ENCODE measurements around the gene ANKRD1.

ANKRD1 gene

GRCh38 chr10:90947030-90947960 lies 26.4 kb upstream of the ANKRD1 start:
- ATAC-seq = no peak; the same call in 2 of the 3 replicates
- TF ChIP-seq RARB (CRISPR knock-in tag; IDR thresholded peaks at IDR 0.05) = no peak
- no peak for TF ChIP-seq ZNF70 (CRISPR knock-in tag; IDR thresholded peaks at IDR 0.05)
- TF ChIP-seq PATZ1 (CRISPR knock-in tag; IDR thresholded peaks at IDR 0.05; ENCODE audit: borderline replicate concordance) = no peak

DNA sequence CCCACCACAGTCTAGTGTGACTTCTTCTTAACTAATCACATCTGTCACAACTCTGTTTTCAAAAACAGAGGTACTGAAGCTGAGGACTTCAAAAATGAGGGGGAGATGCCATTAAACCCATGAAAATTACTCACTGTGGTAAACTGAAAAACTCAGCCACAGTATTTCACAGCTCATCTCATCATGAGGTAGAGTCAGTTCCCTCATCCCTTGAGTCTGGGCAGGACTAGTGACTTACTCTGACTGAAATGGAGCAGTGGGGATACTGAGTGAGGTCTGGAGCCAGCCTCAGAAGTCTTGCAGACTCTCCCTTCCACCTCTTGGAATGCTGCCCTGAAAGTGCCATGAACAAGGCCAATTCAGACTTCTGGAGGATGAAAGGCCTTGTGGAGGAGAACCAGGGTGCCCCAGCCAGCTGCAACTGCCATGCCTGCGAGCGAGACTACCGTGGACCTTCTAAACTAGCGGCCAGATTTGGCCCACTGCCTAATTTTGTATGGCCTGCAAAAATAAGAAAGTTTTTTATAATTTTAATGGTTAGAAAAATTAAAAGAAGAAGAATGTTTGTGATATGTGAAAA lies 24.7 kb upstream of the ANKRD1 start:
- peak; percentile 40; the same call in 2 of the 3 replicates for ATAC-seq
- TF ChIP-seq ZNF8 (CRISPR knock-in tag; IDR thresholded peaks at IDR 0.05) (no peak), ZNF565 (CRISPR knock-in tag; conservative IDR thresholded peaks at IDR 0.05; ENCODE audit: low read depth) (no peak), ZC3H10 (CRISPR knock-in tag; IDR thresholded peaks at IDR 0.05) (no peak), CSDC2 (CRISPR knock-in tag; IDR thresholded peaks at IDR 0.05) (no peak), SNAI2 (CRISPR knock-in tag; IDR thresholded peaks at IDR 0.05) (no peak), TOX (CRISPR knock-in tag; IDR thresholded peaks at IDR 0.05; ENCODE audit: borderline replicate concordance) (no peak), TCF4 (CRISPR knock-in tag; IDR thresholded peaks at IDR 0.05; ENCODE audit: borderline replicate concordance) (no peak), OSR1 (CRISPR knock-in tag; IDR thresholded peaks at IDR 0.05) (no peak), PATZ1 (CRISPR knock-in tag; IDR thresholded peaks at IDR 0.05; ENCODE audit: borderline replicate concordance) (no peak), BACH2 (CRISPR knock-in tag; IDR thresholded peaks at IDR 0.05; ENCODE audit: borderline replicate concordance) (no peak), ARNTL (CRISPR knock-in tag; IDR thresholded peaks at IDR 0.05; ENCODE audit: borderline replicate concordance, low read depth) (no peak), ZFP30 (CRISPR knock-in tag; IDR thresholded peaks at IDR 0.05) (no peak), ZFP3 (CRISPR knock-in tag; IDR thresholded peaks at IDR 0.05) (no peak), PPARA (CRISPR knock-in tag; IDR thresholded peaks at IDR 0.05; ENCODE audit: borderline replicate concordance) (no peak), CREB5 (CRISPR knock-in tag; IDR thresholded peaks at IDR 0.05; ENCODE audit: low read depth) (no peak), RARB (CRISPR knock-in tag; IDR thresholded peaks at IDR 0.05) (no peak)
- TF ChIP-seq, protein P1, sequence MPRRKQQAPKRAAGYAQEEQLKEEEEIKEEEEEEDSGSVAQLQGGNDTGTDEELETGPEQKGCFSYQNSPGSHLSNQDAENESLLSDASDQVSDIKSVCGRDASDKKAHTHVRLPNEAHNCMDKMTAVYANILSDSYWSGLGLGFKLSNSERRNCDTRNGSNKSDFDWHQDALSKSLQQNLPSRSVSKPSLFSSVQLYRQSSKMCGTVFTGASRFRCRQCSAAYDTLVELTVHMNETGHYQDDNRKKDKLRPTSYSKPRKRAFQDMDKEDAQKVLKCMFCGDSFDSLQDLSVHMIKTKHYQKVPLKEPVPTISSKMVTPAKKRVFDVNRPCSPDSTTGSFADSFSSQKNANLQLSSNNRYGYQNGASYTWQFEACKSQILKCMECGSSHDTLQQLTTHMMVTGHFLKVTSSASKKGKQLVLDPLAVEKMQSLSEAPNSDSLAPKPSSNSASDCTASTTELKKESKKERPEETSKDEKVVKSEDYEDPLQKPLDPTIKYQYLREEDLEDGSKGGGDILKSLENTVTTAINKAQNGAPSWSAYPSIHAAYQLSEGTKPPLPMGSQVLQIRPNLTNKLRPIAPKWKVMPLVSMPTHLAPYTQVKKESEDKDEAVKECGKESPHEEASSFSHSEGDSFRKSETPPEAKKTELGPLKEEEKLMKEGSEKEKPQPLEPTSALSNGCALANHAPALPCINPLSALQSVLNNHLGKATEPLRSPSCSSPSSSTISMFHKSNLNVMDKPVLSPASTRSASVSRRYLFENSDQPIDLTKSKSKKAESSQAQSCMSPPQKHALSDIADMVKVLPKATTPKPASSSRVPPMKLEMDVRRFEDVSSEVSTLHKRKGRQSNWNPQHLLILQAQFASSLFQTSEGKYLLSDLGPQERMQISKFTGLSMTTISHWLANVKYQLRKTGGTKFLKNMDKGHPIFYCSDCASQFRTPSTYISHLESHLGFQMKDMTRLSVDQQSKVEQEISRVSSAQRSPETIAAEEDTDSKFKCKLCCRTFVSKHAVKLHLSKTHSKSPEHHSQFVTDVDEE (CRISPR knock-in tag; IDR thresholded peaks at IDR 0.05) = no peak
- TF ChIP-seq, protein P2, sequence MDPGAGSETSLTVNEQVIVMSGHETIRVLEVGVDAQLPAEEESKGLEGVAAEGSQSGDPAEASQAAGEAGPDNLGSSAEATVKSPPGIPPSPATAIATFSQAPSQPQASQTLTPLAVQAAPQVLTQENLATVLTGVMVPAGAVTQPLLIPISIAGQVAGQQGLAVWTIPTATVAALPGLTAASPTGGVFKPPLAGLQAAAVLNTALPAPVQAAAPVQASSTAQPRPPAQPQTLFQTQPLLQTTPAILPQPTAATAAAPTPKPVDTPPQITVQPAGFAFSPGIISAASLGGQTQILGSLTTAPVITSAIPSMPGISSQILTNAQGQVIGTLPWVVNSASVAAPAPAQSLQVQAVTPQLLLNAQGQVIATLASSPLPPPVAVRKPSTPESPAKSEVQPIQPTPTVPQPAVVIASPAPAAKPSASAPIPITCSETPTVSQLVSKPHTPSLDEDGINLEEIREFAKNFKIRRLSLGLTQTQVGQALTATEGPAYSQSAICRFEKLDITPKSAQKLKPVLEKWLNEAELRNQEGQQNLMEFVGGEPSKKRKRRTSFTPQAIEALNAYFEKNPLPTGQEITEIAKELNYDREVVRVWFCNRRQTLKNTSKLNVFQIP (CRISPR knock-in tag; IDR thresholded peaks at IDR 0.05; ENCODE audit: borderline replicate concordance, low read depth) = no peak
- TF ChIP-seq, protein P3, sequence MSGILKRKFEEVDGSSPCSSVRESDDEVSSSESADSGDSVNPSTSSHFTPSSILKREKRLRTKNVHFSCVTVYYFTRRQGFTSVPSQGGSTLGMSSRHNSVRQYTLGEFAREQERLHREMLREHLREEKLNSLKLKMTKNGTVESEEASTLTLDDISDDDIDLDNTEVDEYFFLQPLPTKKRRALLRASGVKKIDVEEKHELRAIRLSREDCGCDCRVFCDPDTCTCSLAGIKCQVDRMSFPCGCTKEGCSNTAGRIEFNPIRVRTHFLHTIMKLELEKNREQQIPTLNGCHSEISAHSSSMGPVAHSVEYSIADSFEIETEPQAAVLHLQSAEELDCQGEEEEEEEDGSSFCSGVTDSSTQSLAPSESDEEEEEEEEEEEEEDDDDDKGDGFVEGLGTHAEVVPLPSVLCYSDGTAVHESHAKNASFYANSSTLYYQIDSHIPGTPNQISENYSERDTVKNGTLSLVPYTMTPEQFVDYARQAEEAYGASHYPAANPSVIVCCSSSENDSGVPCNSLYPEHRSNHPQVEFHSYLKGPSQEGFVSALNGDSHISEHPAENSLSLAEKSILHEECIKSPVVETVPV (CRISPR knock-in tag; IDR thresholded peaks at IDR 0.05) = no peak

Data from SK-N-SH treated with all-trans-retinoic acid at 6 μM for 48 hours (cell line).